ENCODE results near the gene TMEM132C.

Gene TMEM132C

GRCh38 chr12:128612150-128612850 lies 345.3 kb downstream of the TMEM132C start:
- TF ChIP-seq, protein P1, sequence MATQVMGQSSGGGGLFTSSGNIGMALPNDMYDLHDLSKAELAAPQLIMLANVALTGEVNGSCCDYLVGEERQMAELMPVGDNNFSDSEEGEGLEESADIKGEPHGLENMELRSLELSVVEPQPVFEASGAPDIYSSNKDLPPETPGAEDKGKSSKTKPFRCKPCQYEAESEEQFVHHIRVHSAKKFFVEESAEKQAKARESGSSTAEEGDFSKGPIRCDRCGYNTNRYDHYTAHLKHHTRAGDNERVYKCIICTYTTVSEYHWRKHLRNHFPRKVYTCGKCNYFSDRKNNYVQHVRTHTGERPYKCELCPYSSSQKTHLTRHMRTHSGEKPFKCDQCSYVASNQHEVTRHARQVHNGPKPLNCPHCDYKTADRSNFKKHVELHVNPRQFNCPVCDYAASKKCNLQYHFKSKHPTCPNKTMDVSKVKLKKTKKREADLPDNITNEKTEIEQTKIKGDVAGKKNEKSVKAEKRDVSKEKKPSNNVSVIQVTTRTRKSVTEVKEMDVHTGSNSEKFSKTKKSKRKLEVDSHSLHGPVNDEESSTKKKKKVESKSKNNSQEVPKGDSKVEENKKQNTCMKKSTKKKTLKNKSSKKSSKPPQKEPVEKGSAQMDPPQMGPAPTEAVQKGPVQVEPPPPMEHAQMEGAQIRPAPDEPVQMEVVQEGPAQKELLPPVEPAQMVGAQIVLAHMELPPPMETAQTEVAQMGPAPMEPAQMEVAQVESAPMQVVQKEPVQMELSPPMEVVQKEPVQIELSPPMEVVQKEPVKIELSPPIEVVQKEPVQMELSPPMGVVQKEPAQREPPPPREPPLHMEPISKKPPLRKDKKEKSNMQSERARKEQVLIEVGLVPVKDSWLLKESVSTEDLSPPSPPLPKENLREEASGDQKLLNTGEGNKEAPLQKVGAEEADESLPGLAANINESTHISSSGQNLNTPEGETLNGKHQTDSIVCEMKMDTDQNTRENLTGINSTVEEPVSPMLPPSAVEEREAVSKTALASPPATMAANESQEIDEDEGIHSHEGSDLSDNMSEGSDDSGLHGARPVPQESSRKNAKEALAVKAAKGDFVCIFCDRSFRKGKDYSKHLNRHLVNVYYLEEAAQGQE (IDR thresholded peaks at IDR 0.05; ENCODE audit: insufficient read depth in 1 of 2, low read depth in 2 of 2, low read length in 2 of 2) = no peak
- 0 out of 2 replicates have a peak, but pooled peaks have one; percentile 25 for TF ChIP-seq POLR2AphosphoS5 (IDR thresholded peaks at IDR 0.05; ENCODE audit: low read depth, low read length)

- TF ChIP-seq FOXP2 (optimal IDR thresholded peaks at IDR 0.05; ENCODE audit: borderline replicate concordance, extremely low read depth, extremely low read length, insufficient read depth) = no peak
- no peak for TF ChIP-seq TAF1 (IDR thresholded peaks at IDR 0.05; ENCODE audit: borderline replicate concordance, insufficient read depth, low read length)
- TF ChIP-seq SIN3A (IDR thresholded peaks at IDR 0.05; ENCODE audit: borderline replicate concordance, insufficient read depth, low read length) = no peak
- no peak for TF ChIP-seq POLR2AphosphoS5 (IDR thresholded peaks at IDR 0.05; ENCODE audit: low read depth, low read length)
- TF ChIP-seq, protein P1 (IDR thresholded peaks at IDR 0.05; ENCODE audit: insufficient read depth in 1 of 2, low read depth in 2 of 2, low read length in 2 of 2) = no peak
These were observed 347.0 kb downstream of the TMEM132C start for GRCh38 chr12:128613837-128614590.

- no peak for TF ChIP-seq TAF1 (IDR thresholded peaks at IDR 0.05; ENCODE audit: borderline replicate concordance, insufficient read depth, low read length)
- TF ChIP-seq, protein P1 (IDR thresholded peaks at IDR 0.05; ENCODE audit: insufficient read depth in 1 of 2, low read depth in 2 of 2, low read length in 2 of 2) = no peak
- no peak for TF ChIP-seq POLR2AphosphoS5 (IDR thresholded peaks at IDR 0.05; ENCODE audit: low read depth, low read length)
- TF ChIP-seq SIN3A (IDR thresholded peaks at IDR 0.05; ENCODE audit: borderline replicate concordance, insufficient read depth, low read length) = no peak
- TF ChIP-seq FOXP2 (optimal IDR thresholded peaks at IDR 0.05; ENCODE audit: borderline replicate concordance, extremely low read depth, extremely low read length, insufficient read depth) = no peak
These were observed 350.4 kb downstream of the TMEM132C start for GRCh38 chr12:128617304-128617833.

GRCh38 chr12:128619263-128619662 lies 352.3 kb downstream of the TMEM132C start:
- TF ChIP-seq FOXP2 (optimal IDR thresholded peaks at IDR 0.05; ENCODE audit: borderline replicate concordance, extremely low read depth, extremely low read length, insufficient read depth) (no peak), SIN3A (IDR thresholded peaks at IDR 0.05; ENCODE audit: borderline replicate concordance, insufficient read depth, low read length) (no peak), POLR2AphosphoS5 (IDR thresholded peaks at IDR 0.05; ENCODE audit: low read depth, low read length) (no peak), TAF1 (IDR thresholded peaks at IDR 0.05; ENCODE audit: borderline replicate concordance, insufficient read depth, low read length) (no peak)
- TF ChIP-seq, protein P1 (IDR thresholded peaks at IDR 0.05; ENCODE audit: insufficient read depth in 1 of 2, low read depth in 2 of 2, low read length in 2 of 2) = no peak
